HL-60 (cell line): ENCODE data around the gene SUPT20H.

Experiments
- CTCF ChIP-seq: IDR thresholded peaks from one replicate; pipeline ENCODE4 v1.5.1; 2011; ENCODE audit warnings: low read length, control low read depth, inconsistent platforms; ENCODE audit not compliant: insufficient read depth
- GABPA ChIP-seq: IDR thresholded peaks from 2 replicates; pipeline ENCODE4 v1.6.1; 2012; ENCODE audit warnings: low read depth

- TF ChIP-seq CTCF (no peak), GABPA (no peak)
Observed at GRCh38 chr13:36986462-36987240, 72.8 kb downstream of the SUPT20H start.
